ENCODE results near the gene ZNF628.

- TF ChIP-seq, protein P1, sequence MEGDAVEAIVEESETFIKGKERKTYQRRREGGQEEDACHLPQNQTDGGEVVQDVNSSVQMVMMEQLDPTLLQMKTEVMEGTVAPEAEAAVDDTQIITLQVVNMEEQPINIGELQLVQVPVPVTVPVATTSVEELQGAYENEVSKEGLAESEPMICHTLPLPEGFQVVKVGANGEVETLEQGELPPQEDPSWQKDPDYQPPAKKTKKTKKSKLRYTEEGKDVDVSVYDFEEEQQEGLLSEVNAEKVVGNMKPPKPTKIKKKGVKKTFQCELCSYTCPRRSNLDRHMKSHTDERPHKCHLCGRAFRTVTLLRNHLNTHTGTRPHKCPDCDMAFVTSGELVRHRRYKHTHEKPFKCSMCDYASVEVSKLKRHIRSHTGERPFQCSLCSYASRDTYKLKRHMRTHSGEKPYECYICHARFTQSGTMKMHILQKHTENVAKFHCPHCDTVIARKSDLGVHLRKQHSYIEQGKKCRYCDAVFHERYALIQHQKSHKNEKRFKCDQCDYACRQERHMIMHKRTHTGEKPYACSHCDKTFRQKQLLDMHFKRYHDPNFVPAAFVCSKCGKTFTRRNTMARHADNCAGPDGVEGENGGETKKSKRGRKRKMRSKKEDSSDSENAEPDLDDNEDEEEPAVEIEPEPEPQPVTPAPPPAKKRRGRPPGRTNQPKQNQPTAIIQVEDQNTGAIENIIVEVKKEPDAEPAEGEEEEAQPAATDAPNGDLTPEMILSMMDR (IDR thresholded peaks at IDR 0.05), result no peak
- no peak for TF ChIP-seq POLR2A (IDR thresholded peaks at IDR 0.05)
Measured at GRCh38 chr19:55477905-55478304, 1.5 kb downstream of the ZNF628 start.
